Prostate gland (tissue), 2 donors: ENCODE measurements around the gene ABCA1.

Source experiments
- CTCF ChIP-seq, 4 experiments: fragments of 200-600 bp in 2 of 4; fragments of 450-650 bp in 2 of 4; sonication (generic) in 2 of 4; IDR thresholded peaks; 1 replicate in 3 of 4; 2 replicates in 1 of 4; pipeline ENCODE4 v1.5.1; 2016 to 2019; ENCODE audit warnings: antibody characterized with exemption in 4 of 4, mild to moderate bottlenecking in 2 of 4, moderate library complexity in 2 of 4
- POLR2A ChIP-seq: fragments of 450-650 bp; IDR thresholded peaks from one replicate; pipeline ENCODE4 v1.6.1; 2016; ENCODE audit warnings: antibody characterized with exemption, mild to moderate bottlenecking

- TF ChIP-seq CTCF (IDR thresholded peaks at IDR 0.05) (no peak), POLR2A (no peak)
These were observed 181.7 kb downstream of the ABCA1 start for GRCh38 chr9:104746285-104746684.
